OCI-LY7 (cell line): ENCODE data around the gene UQCC5.

Experiments used
- CTCF ChIP-seq: fragments of 200-600 bp; sonication (generic); conservative IDR thresholded peaks from 2 replicates; pipeline ENCODE4 v1.5.1; 2014; ENCODE audit warnings: mild to moderate bottlenecking, antibody characterized with exemption, low read length, moderate library complexity, mixed read lengths
- EZH2phosphoT487 ChIP-seq: fragments of 200-600 bp; sonication (generic); IDR thresholded peaks from 2 replicates; pipeline ENCODE4 v1.6.1; 2018; ENCODE audit warnings: low read depth, borderline replicate concordance, mild to moderate bottlenecking, mixed run types, antibody characterized with exemption, low read length, moderate library complexity, mixed read lengths

GRCh38 chr3:52523386-52524257 is 12.8 kb upstream of the UQCC5 start:
- TF ChIP-seq CTCF (no peak), EZH2phosphoT487 (no peak)
